HG03064 (cell line): Measurements from ENCODE around the gene PLCB1.

Source experiments
- ATAC-seq: cut with Tn5 transposase; IDR thresholded peaks from one replicate; pipeline ENCODE4 v1.9.1; 2021; ENCODE audit warnings: low read depth; ENCODE audit not compliant: unreplicated experiment

Gene PLCB1

DNA sequence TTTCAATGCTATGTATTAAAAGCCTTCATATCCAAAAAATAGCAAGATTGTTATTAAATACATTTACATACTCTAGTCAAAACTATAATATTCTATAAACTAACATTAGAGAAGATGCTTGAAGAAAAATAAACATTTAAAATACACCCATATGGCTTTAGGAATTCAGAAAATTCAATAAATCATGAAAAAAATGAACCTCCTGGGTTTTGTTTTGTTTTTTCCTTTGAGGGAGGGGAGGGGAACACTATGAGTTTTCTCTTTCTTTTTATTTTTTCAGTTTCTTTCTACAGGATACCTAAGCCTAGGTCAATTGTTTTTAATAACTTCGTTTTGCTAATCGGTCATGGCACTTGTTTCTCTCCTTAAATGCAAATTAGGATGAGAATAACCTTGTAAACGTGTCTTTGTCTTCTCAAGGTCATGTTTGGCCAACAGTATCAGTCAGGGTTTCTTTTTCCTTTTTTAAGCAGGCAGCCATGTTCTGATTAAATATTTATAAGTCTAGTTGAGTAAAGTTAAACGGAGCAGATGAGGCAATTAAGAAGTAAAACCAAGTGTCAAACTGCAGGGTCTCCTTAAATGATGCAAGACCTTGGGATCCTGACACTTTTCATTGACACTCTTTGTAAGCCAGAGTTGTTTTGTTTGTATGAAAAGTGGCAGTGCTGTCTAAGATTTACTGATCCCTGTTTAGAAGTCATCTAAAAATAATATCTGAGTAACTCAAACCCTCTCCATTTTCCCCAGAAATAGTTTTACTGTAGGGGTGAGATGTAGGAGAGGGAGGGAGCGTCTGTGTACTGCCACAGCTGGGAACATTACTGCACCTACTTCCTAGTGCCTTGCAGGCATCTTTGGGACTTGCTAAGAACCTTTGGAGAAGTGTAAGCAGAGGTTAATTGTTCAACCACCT lies 392.3 kb downstream of the PLCB1 start:
- no peak for ATAC-seq

DNA sequence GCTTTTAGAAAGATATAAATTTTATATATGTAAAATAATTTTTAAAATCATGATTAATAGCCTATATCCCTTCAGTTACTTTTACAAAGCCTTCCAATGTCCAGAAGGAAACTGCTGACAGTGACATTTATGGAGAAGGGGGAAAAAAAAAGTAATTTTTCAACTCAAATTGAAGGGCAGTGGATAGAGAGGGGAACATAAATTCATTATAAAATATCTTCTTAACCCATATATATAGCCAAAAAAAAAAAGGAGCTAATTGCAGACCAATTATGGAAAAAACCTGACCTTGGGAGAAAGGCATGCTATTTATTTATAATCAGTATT lies 392.9 kb downstream of the PLCB1 start:
- no peak for ATAC-seq

DNA sequence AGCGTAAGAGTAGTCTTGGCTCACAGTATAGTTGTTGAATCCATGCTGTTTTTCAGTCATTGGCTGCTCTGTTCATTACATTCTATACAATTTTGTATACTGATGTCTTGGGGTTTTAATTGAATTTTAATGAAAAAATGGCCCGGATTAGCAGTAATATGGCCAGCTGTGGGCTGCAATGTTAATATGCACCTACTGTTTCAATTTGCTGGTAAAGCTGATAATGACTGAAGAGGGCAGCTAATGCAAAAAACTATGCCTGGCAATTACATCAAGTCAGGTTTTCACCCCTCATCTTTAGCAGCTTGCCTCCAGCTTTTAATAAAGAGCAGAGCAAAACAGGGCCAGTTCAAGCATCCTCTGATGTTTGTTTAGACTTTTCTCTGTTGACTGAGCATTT lies 394.5 kb downstream of the PLCB1 start:
- ATAC-seq = no peak

GRCh38 chr20:8527998-8528723 lies 396.1 kb downstream of the PLCB1 start:
- no peak for ATAC-seq

DNA sequence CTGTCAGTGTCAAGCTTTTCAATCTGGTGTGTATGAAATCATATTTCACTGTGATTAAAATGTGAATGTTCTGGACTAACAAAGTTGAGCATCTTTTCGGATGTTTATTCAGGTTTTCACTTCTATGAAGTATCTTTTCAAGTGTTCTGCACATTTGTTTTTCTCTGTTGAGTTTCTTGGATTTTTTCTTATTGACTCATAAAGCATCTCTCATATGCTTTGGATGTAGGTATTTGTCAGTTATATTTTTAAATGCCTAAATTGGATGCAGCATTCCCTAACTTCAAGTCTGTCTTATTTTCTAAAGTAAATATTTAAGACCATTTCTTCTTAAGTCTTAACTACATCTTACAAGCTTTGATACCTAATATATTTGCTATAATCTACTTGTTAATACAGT lies 398.0 kb downstream of the PLCB1 start:
- no peak for ATAC-seq

GRCh38 chr20:8532169-8532568 lies 400.1 kb downstream of the PLCB1 start:
- ATAC-seq = no peak

GRCh38 chr20:8534368-8535160 lies 402.5 kb downstream of the PLCB1 start:
- ATAC-seq = no peak

DNA sequence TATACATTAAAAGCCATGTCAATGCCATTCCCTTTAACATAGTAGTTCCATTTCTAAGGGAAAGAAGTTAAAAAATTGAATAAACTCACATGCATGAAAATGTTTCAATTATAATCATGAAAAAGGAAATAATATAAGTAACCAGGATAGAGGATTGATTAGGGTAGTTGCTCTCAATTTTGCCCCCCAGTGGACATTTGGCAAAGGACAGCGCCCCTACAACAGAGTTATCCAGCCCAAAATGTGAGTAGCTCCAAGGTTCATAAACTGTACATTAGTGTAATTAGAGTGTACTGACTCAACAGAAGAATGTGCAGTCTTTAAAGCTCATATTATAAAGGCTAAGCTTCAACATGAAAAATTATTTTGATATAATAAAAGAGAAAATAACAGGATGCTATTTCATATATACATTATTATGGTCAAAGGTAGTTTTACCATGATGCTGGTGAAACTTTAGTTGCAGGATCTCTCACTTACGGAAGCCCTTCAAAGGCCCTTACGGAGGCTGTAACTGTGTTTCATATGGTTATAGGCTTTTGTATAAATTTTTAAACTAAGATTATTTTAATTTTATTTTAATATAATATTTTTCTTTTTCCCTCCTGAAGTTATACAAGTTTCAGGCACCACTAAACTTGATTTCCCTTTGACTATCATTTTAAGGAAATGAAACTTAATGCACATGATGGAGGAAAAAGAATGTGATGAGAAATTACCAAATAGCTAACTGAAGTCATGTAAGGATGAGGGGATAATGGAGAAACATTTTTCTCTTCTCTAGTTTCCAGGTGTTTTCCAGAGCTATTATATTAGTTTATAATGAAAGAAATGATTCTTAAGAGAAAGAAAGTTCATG lies 403.6 kb downstream of the PLCB1 start:
- ATAC-seq = no peak

GRCh38 chr20:8536262-8536618 lies 404.2 kb downstream of the PLCB1 start:
- ATAC-seq = no peak

- ATAC-seq = no peak
These were observed 408.4 kb downstream of the PLCB1 start for GRCh38 chr20:8540466-8540865.

DNA sequence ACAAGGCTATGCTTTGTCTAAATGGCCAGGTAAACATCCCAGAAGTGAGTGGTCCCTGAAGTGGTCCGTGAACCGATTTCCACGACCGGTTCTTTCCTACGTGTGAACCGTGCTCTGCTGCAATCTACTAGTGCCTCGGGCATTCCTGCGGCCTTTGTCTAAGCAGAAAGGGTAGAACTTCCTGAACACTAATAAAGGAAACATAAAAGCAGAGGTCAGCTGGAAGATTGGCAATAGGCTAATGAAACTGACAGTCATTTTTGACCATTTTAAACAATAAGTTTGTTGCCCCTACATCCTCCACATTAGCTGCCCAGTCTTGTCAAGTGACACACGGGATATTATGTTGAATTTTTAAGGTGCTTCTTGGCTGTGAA lies 410.0 kb downstream of the PLCB1 start:
- ATAC-seq = no peak

DNA sequence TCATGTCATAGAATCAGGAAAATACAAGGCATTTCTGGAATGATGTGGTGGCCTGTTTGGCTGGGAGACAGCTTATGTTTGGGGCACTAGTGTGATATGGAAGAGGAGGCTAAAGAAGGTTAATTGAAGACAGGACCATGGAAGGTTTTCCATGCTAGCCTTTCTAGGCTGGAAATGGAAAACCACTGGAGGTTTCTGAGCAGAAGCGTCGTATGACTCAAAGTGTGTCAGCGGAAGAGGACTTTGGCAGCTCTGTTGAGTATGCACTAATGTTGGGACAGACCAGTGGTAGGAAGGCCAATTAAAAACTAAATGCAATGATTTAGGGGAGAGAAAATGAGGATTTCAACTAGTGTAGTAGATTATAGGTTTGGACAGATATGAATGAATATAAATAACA lies 413.1 kb downstream of the PLCB1 start:
- ATAC-seq = no peak

DNA sequence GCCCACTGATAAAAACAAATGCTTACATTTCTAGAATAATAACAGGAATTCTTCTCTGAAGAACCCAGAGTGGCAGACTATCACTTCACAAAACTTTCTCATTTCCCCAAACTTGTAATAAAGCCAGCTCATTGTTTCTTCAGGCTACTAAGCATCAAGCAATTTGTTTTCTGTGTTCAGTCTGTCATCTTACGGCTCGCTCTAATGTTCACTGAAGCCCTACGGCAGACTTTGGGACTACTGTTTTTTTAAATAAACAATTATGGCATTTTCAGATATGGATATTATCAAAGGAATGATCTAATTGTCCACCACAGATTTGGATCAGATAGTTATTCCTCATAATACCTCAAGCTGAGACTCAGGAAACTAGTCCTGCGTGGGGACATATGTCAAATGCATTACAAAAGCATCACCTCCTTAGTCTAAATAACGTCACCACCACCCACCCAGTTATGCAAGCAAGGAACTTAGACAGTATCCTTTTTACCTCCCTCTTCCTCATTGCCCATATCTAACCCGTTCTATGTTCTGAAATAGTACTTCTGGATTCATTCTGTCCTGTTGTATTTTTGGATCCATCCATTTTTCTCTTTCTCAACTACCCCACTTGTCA lies 415.1 kb downstream of the PLCB1 start:
- no peak for ATAC-seq

GRCh38 chr20:8547968-8548588 lies 416.0 kb downstream of the PLCB1 start:
- ATAC-seq = no peak

DNA sequence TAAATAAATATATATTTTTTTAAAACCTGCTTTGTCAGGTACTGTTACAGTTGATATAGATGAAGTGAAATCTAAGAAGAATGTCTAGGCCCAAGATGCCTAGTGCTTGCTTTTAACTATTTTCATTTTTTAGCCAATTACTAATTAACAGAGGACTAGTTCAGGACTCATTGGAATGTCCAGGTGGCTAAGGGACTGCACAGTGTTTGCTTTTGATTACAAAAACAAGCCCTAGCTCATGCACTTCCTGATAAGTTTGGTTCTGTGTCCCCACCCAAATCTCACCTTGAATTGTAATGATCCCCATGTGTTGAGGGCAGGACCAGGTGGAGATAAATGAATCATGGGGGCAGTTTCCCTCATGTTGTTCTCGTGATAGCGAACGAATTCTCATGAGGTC lies 417.1 kb downstream of the PLCB1 start:
- no peak for ATAC-seq

- no peak for ATAC-seq
These were observed 425.6 kb downstream of the PLCB1 start for GRCh38 chr20:8557711-8558110.

DNA sequence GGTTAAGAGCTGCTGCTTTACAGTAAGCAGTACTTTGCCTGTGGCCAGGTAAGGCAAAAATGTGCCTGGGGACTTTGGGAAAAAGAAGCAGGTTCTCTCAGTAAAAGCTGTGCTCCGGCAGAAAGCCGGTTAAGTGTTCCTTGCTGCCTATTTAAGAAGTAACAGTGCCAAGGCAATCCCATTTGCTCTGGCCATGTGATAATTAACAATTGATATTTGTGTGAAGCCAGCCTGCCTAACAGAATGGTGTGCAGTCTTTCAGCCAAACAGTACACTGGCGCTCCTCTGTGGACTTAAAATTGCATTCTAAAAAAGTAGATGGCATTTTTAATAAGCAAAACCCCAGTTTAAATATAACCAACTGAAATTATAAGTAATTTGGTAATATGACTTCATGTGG lies 430.3 kb downstream of the PLCB1 start:
- no peak for ATAC-seq

GRCh38 chr20:8568075-8568474 lies 436.0 kb downstream of the PLCB1 start:
- no peak for ATAC-seq

- no peak for ATAC-seq
These were observed 437.7 kb downstream of the PLCB1 start for GRCh38 chr20:8569766-8570165.

GRCh38 chr20:8571611-8572010 lies 439.5 kb downstream of the PLCB1 start:
- no peak for ATAC-seq
